ENCODE results near the gene CALCB.

The CALCB gene

GRCh38 chr11:15093432-15093831, 20.0 kb downstream of the CALCB start:
- Histone ChIP-seq H3K9ac (ENCODE audit: low read length) (no peak overlapping the region), H3K27ac (ENCODE audit: low read depth, low read length) (no peak overlapping the region), H3K4me1 (ENCODE audit: control insufficient read depth, insufficient read depth, low read length) (no peaks in the 10 kb centered on the region), H3K36me3 (ENCODE audit: control insufficient read depth, insufficient read depth, low read length) (no peaks in the 10 kb centered on the region), H3K4me3 (ENCODE audit: low read length) (no peak overlapping the region), H3K27me3 (ENCODE audit: control insufficient read depth, insufficient read depth, low read length) (no peaks in the 10 kb centered on the region)

GRCh38 chr11:15095736-15096228, 22.4 kb downstream of the CALCB start:
- no peak overlapping the region for H3K4me3 ChIP-seq (ENCODE audit: low read length)
- no peaks in the 10 kb centered on the region for H3K4me1 ChIP-seq (ENCODE audit: control insufficient read depth, insufficient read depth, low read length)
- no peaks in the 10 kb centered on the region for H3K36me3 ChIP-seq (ENCODE audit: control insufficient read depth, insufficient read depth, low read length)
- no peak overlapping the region for H3K9ac ChIP-seq (ENCODE audit: low read length)
- H3K27me3 ChIP-seq (ENCODE audit: control insufficient read depth, insufficient read depth, low read length): peaks cover 2% of the 10 kb centered on the region
- no peak overlapping the region for H3K27ac ChIP-seq (ENCODE audit: low read depth, low read length)

- H3K9ac ChIP-seq (ENCODE audit: low read length): no peak overlapping the region
- no peak overlapping the region for H3K27ac ChIP-seq (ENCODE audit: low read depth, low read length)
- H3K4me3 ChIP-seq (ENCODE audit: low read length): no peak overlapping the region
- H3K36me3 ChIP-seq (ENCODE audit: control insufficient read depth, insufficient read depth, low read length): no peaks in the 10 kb centered on the region
- peaks cover 2% of the 10 kb centered on the region for H3K27me3 ChIP-seq (ENCODE audit: control insufficient read depth, insufficient read depth, low read length)
- H3K4me1 ChIP-seq (ENCODE audit: control insufficient read depth, insufficient read depth, low read length): no peaks in the 10 kb centered on the region
These were observed 24.0 kb downstream of the CALCB start for GRCh38 chr11:15097411-15097810.

GRCh38 chr11:15099267-15099666, 25.9 kb downstream of the CALCB start:
- H3K4me1 ChIP-seq (ENCODE audit: control insufficient read depth, insufficient read depth, low read length): no peaks in the 10 kb centered on the region
- peaks cover 2% of the 10 kb centered on the region for H3K27me3 ChIP-seq (ENCODE audit: control insufficient read depth, insufficient read depth, low read length)
- no peaks in the 10 kb centered on the region for H3K36me3 ChIP-seq (ENCODE audit: control insufficient read depth, insufficient read depth, low read length)
- H3K27ac ChIP-seq (ENCODE audit: low read depth, low read length): no peak overlapping the region
- no peak overlapping the region for H3K9ac ChIP-seq (ENCODE audit: low read length)
- H3K4me3 ChIP-seq (ENCODE audit: low read length): no peak overlapping the region

GRCh38 chr11:15101072-15101709, 27.8 kb downstream of the CALCB start:
- Histone ChIP-seq H3K4me1 (ENCODE audit: control insufficient read depth, insufficient read depth, low read length) (no peaks in the 10 kb centered on the region), H3K4me3 (ENCODE audit: low read length) (no peak overlapping the region), H3K27me3 (ENCODE audit: control insufficient read depth, insufficient read depth, low read length) (peaks cover 2% of the 10 kb centered on the region), H3K27ac (ENCODE audit: low read depth, low read length) (no peak overlapping the region), H3K36me3 (ENCODE audit: control insufficient read depth, insufficient read depth, low read length) (no peaks in the 10 kb centered on the region), H3K9ac (ENCODE audit: low read length) (no peak overlapping the region)

- H3K9ac ChIP-seq (ENCODE audit: low read length): no peak overlapping the region
- H3K4me1 ChIP-seq (ENCODE audit: control insufficient read depth, insufficient read depth, low read length): no peaks in the 10 kb centered on the region
- H3K27me3 ChIP-seq (ENCODE audit: control insufficient read depth, insufficient read depth, low read length): peaks cover 2% of the 10 kb centered on the region
- H3K36me3 ChIP-seq (ENCODE audit: control insufficient read depth, insufficient read depth, low read length): no peaks in the 10 kb centered on the region
- no peak overlapping the region for H3K27ac ChIP-seq (ENCODE audit: low read depth, low read length)
- H3K4me3 ChIP-seq (ENCODE audit: low read length): no peak overlapping the region
These were observed 30.8 kb downstream of the CALCB start for GRCh38 chr11:15104166-15104565.

GRCh38 chr11:15106201-15106965, 33.0 kb downstream of the CALCB start:
- Histone ChIP-seq H3K9ac (ENCODE audit: low read length) (no peak overlapping the region), H3K27me3 (ENCODE audit: control insufficient read depth, insufficient read depth, low read length) (no peaks in the 10 kb centered on the region), H3K4me1 (ENCODE audit: control insufficient read depth, insufficient read depth, low read length) (no peaks in the 10 kb centered on the region), H3K27ac (ENCODE audit: low read depth, low read length) (no peak overlapping the region), H3K4me3 (ENCODE audit: low read length) (no peak overlapping the region), H3K36me3 (ENCODE audit: control insufficient read depth, insufficient read depth, low read length) (no peaks in the 10 kb centered on the region)

GRCh38 chr11:15107730-15108515, 34.5 kb downstream of the CALCB start:
- Histone ChIP-seq H3K27ac (ENCODE audit: low read depth, low read length) (no peak overlapping the region), H3K27me3 (ENCODE audit: control insufficient read depth, insufficient read depth, low read length) (no peaks in the 10 kb centered on the region), H3K36me3 (ENCODE audit: control insufficient read depth, insufficient read depth, low read length) (no peaks in the 10 kb centered on the region), H3K4me3 (ENCODE audit: low read length) (no peak overlapping the region), H3K4me1 (ENCODE audit: control insufficient read depth, insufficient read depth, low read length) (no peaks in the 10 kb centered on the region), H3K9ac (ENCODE audit: low read length) (no peak overlapping the region)

- no peak overlapping the region for H3K9ac ChIP-seq (ENCODE audit: low read length)
- no peak overlapping the region for H3K4me3 ChIP-seq (ENCODE audit: low read length)
- H3K27ac ChIP-seq (ENCODE audit: low read depth, low read length): no peak overlapping the region
- H3K4me1 ChIP-seq (ENCODE audit: control insufficient read depth, insufficient read depth, low read length): no peaks in the 10 kb centered on the region
- no peaks in the 10 kb centered on the region for H3K27me3 ChIP-seq (ENCODE audit: control insufficient read depth, insufficient read depth, low read length)
- no peaks in the 10 kb centered on the region for H3K36me3 ChIP-seq (ENCODE audit: control insufficient read depth, insufficient read depth, low read length)
These were observed 35.3 kb downstream of the CALCB start for GRCh38 chr11:15108592-15109130.

GRCh38 chr11:15109602-15110001, 36.2 kb downstream of the CALCB start:
- Histone ChIP-seq H3K4me3 (ENCODE audit: low read length) (no peak overlapping the region), H3K4me1 (ENCODE audit: control insufficient read depth, insufficient read depth, low read length) (no peaks in the 10 kb centered on the region), H3K36me3 (ENCODE audit: control insufficient read depth, insufficient read depth, low read length) (no peaks in the 10 kb centered on the region), H3K27me3 (ENCODE audit: control insufficient read depth, insufficient read depth, low read length) (no peaks in the 10 kb centered on the region), H3K27ac (ENCODE audit: low read depth, low read length) (no peak overlapping the region), H3K9ac (ENCODE audit: low read length) (no peak overlapping the region)

GRCh38 chr11:15111215-15111614, 37.8 kb downstream of the CALCB start:
- Histone ChIP-seq H3K4me1 (ENCODE audit: control insufficient read depth, insufficient read depth, low read length) (no peaks in the 10 kb centered on the region), H3K9ac (ENCODE audit: low read length) (no peak overlapping the region), H3K27ac (ENCODE audit: low read depth, low read length) (no peak overlapping the region), H3K27me3 (ENCODE audit: control insufficient read depth, insufficient read depth, low read length) (peaks cover 3% of the 10 kb centered on the region), H3K36me3 (ENCODE audit: control insufficient read depth, insufficient read depth, low read length) (no peaks in the 10 kb centered on the region), H3K4me3 (ENCODE audit: low read length) (no peak overlapping the region)

- H3K27me3 ChIP-seq (ENCODE audit: control insufficient read depth, insufficient read depth, low read length): peaks cover 5% of the 10 kb centered on the region
- H3K27ac ChIP-seq (ENCODE audit: low read depth, low read length): no peak overlapping the region
- no peak overlapping the region for H3K9ac ChIP-seq (ENCODE audit: low read length)
- no peaks in the 10 kb centered on the region for H3K4me1 ChIP-seq (ENCODE audit: control insufficient read depth, insufficient read depth, low read length)
- no peaks in the 10 kb centered on the region for H3K36me3 ChIP-seq (ENCODE audit: control insufficient read depth, insufficient read depth, low read length)
- no peak overlapping the region for H3K4me3 ChIP-seq (ENCODE audit: low read length)
These were observed 38.7 kb downstream of the CALCB start for GRCh38 chr11:15112131-15112541.

All from rectal smooth muscle tissue (tissue), 1 donor.